GM18499 (cell line): ENCODE measurements around the gene TSC22D2.

Experiments
- ATAC-seq: cut with Tn5 transposase; IDR thresholded peaks from one replicate; pipeline ENCODE4 v1.9.1; 2021; ENCODE audit warnings: moderate number of reproducible peaks; ENCODE audit not compliant: insufficient read depth, unreplicated experiment

Gene TSC22D2

DNA sequence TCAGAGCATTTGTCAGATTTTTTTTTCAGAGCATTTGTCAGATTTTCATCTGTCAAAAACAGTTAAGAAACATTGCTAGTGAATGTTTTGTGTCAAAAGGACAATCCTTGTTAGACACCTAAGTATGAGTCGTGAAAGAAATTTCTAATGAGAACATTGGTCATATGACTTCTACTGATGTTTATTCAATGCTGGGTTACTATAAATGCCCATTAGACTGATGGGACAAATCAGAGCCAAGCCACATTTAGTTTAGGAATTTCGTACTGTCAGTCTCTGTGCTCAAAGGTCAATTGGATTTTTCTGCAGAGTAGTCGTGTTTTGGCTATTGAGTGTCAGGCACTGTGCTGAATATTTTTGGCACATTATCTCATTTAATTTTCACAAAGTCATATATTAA is 31.6 kb downstream of the TSC22D2 start:
- no peak for ATAC-seq

DNA sequence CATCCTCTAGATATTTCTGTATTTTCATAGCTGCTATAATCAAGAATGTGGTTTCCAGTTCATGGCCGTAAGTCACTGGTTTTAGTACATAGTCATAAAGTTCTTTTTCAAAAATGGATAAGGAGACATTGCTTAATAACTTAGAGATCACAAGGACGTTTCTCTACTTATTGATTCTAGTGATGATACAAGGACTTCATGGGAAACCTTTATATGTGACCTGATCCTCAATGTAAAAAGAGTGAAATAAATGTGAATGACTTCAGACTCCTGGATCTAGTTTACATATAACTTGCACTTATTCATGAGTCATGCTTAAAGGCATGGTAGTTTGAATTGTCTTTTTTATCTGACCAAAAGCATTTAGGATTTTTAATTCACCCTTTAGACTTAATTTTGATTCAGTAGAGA is 35.2 kb downstream of the TSC22D2 start:
- no peak for ATAC-seq

DNA sequence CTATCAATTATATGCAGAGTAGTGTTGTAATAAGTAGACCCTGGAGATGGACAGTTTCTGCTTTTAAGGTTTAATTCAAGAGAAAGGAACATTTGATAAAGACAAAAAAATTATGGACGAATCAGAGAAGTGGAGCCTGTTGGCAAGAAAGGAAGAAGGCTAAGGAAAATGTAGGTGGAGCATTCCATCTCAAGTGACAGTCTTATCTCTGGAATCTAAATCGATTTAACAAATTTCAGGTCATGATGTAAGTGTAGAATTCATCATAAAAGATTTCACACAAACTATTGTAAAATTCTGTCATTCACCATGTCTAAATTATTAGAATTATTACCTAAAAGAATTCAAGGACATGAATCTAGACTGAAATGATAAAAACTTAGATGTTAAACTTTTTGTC is 36.3 kb downstream of the TSC22D2 start:
- ATAC-seq = no peak

DNA sequence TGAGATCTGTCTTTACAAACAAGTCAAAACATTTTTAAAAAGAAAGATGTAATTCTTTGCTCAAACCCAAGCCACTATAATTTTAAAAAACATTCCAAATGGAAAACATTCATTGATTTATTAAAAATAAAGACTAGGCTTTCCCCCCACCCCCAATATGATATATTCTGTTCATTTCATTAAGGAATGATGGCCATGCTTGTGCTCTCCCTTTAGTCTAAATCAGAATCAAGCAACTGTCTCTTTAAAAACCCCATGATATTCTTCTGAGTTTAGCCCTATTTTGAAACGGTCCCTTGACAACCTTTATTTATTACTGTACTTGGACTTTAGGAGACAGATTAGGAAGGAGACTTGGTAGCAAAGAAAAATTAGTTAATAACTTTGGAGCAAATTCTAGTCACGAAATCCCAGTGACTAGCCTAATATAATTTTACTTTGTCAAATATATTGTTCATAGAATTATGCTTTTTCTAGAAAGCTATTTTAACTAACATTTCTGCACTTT is 38.4 kb downstream of the TSC22D2 start:
- ATAC-seq = no peak

DNA sequence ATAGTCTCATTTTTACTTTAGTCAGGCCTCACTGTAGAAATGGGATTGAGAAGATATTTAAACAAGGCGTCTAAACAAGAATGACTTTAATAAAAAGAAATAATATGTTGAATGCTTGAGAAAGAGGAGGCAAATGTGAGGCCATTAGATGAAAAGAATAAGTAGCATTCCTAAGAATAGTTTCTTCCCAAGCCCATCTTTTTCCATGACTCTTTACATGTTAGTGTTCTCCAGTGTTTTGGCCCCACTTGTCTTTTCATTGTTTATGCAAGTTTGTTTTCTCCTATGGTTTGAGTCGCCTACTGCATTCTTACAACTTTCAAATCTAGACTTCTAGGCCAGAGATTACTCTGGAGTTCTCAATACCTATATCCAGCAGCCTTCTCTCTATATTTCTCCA is 39.0 kb downstream of the TSC22D2 start:
- no peak for ATAC-seq

DNA sequence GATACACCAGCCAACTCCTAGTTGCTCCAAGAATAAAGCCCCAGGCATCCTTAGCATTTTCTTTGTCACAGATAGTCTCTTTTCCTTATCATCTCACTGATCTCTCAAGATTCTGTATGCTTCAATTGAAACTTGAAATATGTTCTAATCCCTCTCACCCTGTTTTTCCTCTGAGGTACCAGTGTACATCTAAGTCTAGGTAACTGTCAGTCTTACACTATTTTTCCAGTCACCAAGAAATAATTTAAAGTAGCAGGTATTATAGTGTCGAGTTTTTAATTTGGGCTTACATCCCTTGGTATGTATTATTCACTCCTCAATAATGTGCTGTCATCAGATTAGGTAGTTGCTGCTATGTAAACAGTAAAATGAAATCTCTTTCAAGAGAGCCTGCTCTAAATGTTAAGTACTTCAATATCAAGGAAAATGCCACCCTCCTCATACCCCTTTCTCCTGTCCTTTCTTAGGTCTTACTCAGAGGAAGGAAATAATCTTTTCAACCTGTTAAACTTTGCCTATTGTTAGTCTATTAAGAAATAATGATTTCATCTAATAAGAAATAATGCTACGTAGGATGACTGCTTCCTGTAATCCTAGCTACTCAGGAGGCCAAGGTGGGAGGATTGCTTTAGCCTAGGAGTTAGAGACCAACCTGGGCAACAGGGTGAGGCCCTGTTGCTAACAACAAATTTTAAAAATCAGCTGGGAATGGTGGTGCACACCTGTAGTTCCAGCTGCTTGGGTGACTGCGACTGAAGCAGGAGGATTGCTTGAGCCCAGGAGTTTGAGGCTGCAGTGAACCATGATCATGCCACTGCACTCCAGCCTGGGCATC is 39.8 kb downstream of the TSC22D2 start:
- no peak for ATAC-seq

DNA sequence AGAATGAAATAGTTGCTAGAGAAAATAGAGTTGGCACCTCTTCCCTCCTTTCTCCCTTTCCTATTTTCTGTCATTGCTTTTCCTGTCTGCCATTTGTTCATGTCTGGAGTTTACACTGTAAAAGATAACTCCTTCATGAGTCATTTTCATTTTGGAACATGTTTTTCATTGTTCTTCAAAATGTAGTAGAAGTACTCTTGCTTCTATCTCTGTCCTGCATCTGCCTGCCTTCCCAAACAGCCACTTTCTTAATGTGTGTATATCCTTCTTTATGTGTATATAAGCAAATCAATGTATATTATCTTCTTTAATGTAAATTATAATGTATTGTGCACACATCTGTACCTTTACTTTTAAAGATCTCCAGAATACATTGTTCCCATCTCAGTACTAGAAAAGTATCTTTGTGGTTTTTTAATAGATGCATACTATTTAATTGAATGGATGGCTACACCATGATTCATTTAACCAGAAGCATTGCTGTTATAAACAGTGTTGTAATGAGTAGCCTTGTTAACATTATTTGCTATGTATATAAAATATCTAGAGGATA is 41.1 kb downstream of the TSC22D2 start:
- no peak for ATAC-seq

DNA sequence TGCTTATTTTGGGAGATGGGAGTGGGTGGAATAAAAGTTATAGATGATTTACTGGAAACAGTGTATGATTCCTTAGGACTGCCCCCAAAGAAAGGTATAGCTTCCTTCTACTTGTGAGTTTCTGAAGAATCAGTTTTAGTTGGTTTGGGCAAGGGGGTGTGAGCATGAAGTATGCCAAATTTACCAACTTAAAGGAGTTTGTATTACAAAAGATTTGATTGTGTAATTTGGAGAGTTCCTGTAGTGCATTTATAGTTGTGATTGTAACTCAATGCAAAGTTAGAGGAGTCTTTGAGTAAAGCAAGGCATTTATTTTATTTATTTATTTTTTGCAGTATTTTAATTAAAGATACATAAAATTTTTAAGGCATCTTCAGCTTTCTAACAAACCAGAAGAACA is 42.8 kb downstream of the TSC22D2 start:
- ATAC-seq = no peak

DNA sequence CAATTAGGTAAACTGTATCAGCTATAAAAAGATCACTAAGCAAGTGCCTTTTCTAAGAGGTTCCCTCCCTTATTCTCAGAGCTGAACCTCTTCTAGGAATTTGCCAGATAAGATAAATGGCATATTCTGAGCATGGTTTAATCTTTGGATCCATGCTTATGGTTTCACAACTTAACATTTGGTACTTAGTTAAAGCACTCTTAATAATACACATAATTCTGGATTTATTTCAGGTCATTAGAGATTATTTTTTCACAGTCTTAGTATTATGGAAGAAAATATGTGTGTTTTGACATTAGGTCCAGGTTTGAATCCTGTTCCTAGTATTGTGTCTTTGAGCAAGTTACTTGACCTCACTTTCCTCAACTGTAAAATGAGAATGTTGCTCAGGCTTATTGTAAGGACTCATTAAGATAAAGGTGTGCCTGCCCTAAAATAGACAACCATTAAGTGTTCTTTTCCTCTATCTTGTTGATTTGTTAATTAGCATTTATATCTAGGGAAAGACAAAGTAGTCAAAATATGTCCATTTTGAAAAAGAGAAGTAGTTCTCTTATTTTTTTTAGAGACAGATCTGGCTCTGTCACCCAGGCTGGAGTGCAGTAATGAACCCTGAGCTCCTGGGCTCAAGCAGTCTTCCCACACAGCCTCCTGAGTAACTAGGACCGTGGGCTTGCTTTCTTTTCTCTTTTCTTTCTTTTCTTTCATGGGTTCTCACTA is 43.4 kb downstream of the TSC22D2 start:
- no peak for ATAC-seq

DNA sequence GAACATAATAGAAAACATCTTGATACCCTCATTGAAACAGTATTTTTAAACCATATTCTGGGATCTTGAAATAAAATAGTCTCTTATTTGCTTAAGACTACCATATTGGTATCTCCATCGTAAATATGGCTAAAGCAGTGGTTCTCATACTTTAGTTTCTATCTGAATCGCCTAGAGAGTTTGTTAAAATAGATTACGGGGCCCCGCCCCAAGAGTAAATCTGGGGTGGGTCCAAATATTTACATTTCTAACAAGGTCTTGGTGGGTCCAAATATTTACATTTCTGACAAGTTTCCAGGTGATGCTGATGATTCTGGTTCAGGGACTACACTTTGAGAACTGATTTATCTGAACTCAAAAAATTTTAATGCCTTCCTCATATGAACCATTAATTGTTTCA is 45.3 kb downstream of the TSC22D2 start:
- ATAC-seq = no peak

DNA sequence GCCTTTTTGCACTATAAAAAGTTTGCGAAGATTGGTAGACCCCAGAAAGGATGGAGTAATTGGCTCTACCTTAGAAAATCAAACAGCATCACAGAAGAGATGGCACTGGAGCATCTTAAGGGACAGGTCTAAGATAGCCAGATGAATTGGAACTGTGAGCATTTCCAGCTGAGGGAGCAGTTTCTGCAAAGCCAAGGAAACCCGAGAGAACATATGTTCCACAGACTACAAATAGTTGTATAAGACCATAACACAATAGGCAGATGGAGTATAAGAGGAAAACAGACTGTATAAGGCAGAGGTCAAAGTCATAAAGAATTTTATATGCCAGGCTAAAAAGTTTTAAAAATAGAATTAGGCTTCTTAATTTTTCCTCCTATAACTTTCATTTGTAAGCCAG is 46.0 kb downstream of the TSC22D2 start:
- ATAC-seq = no peak

DNA sequence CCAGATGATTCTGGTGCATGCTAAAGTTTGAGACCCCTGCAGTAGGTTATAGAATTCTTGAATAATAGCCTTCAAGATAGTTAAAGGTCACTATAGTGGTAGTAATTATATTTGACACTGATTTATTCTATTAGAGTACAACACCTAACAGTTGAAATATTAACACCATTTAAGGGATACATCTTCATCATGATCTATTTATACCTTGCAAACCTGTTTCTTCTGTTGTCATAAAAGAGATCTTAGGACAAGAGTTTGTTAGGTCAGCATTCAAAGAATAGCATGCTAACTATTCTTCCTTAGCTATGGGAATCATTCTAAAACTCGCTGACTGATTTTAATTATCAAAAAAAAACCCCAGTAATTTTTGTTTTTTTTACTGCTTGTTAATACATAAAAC is 46.5 kb downstream of the TSC22D2 start:
- no peak for ATAC-seq

DNA sequence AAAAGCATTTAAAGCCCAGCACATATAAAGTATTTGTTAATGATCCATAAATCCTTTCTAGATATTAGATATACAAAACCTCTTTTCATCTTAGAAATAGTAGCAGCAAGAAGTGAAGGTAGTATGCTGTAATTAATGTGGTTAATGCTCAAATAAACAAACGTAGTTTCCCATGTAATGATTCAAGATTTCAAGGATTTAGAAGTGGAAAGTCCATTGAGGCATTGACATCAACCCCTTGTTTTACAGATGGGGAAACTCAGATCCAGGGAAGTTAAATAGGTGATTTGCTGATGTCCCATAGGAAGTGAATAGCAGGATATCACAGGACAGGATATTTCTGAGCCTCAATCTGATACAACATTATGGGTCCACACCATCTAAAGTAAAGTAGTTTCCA is 47.2 kb downstream of the TSC22D2 start:
- ATAC-seq = no peak

DNA sequence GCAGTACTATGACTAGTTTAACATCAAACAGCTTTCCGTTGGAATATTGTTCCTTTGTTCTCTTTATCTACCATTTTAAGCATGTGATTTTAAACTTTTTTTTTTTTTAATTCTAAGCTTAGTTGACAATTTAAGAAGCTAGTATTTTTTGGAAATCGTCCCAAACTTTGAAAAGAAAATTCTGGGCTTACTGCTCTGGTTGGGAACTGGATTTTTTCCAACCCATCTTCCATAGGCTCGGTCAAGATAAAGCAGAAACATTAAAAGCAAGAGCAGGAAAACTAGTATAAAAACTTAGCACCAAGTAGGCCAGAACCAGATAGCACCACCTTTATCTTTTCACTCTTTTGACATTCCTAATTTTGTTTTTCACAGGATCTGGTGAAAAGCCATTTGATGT is 49.9 kb downstream of the TSC22D2 start:
- no peak for ATAC-seq

DNA sequence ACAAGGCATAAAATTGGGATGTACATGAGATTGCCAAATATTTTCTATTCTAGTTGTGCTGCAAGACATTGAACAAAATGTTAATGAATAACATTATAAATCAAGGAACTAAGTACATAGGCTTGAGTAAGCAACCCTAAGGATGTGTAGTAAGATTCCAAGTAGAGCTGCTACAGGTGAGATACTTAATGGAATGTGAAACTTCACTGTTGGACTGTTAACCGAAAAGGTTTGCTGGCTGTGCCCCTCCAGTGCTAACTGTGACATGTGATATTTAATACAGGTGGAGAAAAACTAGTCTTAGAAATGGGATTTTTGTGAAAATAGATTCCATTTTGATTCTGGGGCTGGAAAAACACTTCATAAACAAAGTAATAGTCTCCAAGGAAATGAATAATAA is 52.4 kb downstream of the TSC22D2 start:
- no peak for ATAC-seq

DNA sequence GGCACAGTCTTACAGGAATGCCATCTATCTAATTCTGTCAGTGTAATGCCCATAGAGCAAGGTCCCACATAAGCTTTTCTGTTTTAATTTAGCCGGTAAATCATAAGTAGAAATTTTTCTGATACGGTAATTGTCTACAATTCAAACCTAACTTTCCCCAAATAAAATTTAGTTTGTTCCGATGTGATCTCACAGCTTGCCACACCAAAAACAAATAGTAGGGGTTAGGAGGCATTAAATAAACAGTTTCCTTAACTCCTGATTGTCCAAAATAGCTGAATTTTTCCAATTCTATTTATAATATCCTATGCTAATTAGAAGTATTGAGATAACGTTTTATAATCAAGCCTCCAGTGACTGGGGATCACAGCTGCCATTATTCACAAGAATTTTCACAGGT is 53.3 kb downstream of the TSC22D2 start:
- no peak for ATAC-seq

DNA sequence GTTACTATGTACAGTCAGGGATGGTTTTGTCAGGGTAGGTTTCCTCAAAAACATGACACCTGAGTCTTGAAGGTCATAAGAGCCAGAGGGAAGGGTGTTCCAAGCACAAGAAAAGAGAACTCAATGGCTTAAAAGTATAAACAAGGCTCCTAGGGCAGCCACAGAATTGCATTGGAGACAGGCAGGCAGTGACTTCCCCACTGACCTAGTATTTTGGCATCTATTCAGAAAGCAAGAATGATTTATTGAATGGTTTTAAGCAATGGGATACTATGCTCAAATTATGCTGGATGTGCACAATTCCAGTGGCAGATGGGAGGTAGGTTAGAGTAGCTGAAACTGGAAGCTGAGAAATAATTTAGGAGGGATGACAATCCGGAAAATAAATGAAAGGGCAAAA is 54.0 kb downstream of the TSC22D2 start:
- ATAC-seq = no peak

DNA sequence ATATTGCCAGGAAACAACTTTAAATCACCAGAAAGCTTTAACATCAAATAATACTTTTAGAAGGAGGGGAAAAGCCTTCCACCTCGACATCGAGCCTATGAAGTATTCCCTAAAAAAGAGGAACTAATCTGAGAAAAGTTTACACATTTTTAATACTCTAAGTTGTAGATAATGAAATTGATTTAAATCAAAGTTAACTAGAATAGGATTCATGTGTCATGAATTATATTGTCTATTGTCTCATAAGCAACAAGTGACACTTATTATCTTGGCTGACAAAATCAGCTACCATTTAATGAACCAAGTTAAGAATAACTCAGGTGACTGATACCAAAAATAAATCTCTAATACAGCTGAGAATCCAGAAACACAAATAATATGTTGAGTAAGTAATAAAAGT is 56.6 kb downstream of the TSC22D2 start:
- no peak for ATAC-seq

DNA sequence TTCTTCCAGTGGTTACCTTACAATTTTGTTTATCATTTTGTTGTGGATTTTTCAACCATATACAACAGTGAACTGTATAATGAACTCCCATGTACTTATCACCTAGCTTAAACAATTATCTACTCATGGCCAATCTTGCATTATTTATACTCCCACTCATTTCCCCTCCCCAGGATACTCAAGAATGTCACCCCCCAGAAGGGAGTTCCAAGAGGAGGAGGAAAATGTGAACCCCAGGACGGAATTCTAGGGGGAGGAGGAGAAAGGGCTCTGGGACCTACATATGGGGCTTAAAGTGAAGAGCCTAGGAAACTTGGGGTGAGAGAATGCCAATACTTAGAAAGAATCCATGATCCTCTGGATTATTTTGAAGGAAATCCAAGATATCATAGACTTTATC is 59.3 kb downstream of the TSC22D2 start:
- ATAC-seq = no peak

DNA sequence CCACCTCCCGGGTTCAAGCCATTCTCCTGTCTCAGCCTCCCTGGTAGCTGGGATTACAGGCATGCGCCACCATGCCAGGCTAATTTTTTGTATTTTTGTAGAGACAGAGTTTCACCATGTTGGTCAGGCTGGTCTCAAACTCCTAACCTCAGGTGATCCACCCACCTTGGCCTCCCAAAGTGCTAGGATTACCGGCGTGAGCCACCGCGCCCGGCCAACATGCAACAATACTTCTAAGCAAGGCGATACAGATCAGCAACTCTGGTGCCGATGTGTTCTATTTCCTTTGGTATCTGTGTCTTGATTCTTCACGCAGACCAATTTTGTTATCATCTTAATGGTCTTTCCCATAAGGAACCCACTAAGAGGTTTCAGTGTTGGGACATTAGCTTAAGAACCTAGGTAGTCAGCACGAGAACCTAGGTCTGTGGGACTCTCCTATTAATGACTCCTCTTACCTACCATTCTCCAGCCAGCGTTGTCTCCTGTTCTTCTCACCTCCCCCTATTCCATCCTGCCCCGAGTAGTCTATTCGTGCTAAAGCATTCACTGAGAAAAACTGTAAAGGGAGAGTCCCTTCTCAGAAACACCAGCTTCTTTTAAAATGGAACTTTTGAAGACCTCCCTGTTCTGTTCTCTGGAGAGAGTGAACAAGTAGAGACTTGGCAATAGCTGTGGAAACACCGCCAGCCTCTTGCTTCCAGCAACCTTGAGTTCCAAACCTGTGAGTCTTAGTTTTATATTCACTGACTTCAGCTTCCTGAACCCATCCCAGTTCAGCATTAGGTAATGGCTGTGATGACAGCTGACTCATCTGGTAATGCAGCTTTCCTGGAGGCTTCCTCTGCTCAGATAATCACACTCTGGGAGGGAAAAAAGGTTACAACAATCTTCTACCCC is 61.2 kb downstream of the TSC22D2 start:
- no peak for ATAC-seq
